ENCODE measurements around the gene ORM1.

Gene ORM1

DNA sequence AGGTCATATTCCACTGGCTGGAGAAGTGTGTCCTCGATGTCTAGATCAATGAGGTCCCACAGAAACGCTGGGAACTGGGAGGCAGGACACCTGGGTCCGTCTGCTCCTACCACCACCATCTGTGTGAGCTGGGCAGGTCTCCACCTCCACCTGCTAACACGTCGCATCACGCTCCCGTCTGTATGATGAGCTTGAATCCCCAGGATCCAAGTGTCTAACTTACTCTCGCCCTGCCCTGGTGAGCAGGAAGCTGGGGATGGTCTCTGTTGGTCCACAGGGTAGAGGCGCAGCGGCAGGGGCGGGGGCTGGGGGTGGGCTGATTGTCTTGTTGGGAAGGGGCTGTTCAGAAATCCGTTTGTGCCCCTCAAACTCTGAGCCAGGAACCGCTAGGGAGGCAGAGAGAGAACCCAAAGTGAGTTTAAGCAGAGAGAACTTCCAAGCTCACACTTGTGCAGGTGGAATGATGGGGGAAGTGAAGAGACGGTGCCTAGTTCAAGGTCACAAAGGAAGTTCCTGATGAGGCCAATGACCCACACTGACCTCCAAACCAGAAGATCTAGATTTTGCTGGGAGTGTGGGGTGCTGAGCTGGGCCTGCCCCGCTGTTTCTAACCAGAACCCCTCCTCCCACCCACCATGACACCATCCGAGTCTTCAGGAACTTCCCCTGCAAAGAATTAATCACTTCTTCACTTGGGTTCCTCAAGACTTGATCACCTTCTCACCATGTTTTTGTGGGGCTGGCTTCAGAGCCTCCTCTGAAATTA lies 27.9 kb downstream of the ORM1 start:
- in situ Hi-C loops (cut with HindIII; ENCODE audit: low sequenced_read_pairs), result no loop called here
- DNase-seq (ENCODE audit: low read depth, low spot score), result no peak
- H3K4me3 ChIP-seq (ENCODE audit: low read depth, low read length), result no peak overlapping the region
- TF ChIP-seq, protein P1, sequence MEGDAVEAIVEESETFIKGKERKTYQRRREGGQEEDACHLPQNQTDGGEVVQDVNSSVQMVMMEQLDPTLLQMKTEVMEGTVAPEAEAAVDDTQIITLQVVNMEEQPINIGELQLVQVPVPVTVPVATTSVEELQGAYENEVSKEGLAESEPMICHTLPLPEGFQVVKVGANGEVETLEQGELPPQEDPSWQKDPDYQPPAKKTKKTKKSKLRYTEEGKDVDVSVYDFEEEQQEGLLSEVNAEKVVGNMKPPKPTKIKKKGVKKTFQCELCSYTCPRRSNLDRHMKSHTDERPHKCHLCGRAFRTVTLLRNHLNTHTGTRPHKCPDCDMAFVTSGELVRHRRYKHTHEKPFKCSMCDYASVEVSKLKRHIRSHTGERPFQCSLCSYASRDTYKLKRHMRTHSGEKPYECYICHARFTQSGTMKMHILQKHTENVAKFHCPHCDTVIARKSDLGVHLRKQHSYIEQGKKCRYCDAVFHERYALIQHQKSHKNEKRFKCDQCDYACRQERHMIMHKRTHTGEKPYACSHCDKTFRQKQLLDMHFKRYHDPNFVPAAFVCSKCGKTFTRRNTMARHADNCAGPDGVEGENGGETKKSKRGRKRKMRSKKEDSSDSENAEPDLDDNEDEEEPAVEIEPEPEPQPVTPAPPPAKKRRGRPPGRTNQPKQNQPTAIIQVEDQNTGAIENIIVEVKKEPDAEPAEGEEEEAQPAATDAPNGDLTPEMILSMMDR (IDR thresholded peaks at IDR 0.05; ENCODE audit: low read depth, low read length), result no peak

DNA sequence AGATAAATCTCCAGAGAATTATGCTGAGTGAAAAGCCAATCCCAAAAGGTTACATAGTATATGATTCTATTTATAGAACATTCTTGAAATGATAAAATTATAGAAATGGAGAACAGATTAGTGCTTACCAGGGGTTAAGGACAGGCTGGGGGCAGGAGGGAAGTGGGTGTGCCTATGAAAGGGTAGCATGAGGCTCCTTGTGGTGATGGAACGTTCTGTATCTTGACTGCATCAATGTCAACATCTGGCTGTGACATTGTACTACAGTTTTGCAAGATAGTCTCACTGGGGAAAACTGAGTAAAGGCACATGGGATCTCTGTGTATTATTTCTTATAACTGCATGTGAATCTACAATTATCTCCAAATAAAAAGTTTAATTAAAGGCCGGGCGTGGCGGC lies 29.0 kb downstream of the ORM1 start:
- in situ Hi-C loops (cut with HindIII; ENCODE audit: low sequenced_read_pairs), result no loop called here
- no peak for DNase-seq (ENCODE audit: low read depth, low spot score)
- no peak overlapping the region for H3K4me3 ChIP-seq (ENCODE audit: low read depth, low read length)
- TF ChIP-seq, protein P1 (IDR thresholded peaks at IDR 0.05; ENCODE audit: low read depth, low read length), result no peak

DNA sequence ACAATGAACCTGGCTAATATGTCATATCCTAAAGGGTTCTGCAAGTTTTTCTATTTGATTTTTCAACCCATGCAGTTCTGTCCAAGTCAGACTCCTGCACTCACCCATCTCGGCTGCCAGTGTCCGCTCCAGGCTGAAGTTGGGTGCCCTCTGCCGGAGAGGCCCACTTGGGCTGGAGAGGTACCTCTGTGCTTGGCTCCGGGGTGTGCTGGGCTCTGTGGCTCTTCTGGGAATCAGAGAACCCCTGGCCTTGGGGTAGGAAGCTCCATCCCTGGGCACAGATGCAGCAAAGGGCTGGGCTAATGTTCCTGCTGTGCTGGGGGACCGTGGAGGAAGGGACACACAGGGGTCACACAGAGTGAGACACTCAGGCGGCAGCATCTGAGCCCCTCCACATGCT lies 32.9 kb downstream of the ORM1 start:
- TF ChIP-seq, protein P1 (IDR thresholded peaks at IDR 0.05; ENCODE audit: low read depth, low read length), result no peak
- DNase-seq (ENCODE audit: low read depth, low spot score), result no peak
- no peak overlapping the region for H3K4me3 ChIP-seq (ENCODE audit: low read depth, low read length)
- in situ Hi-C loops (cut with HindIII; ENCODE audit: low sequenced_read_pairs), result no loop called here

DNA sequence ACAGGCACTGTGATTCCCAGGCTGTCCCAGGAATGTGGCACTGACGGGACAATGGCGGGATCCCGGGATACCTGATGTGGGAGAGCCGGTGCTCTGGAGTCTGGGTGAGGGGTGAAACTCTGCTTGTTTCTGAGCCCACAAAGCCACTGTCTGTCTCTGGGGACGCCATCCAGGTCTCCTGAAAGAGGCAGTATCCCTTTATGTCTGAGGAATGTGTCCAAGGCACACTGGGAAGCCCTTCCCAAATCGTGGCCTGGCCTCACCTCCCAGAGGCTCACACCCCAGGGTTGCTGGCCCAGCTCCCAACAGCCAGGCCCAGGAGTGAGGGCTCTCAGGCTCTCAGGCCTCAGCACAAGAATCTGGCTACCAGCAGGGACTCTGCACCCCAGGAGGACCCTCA lies 33.9 kb downstream of the ORM1 start:
- TF ChIP-seq, protein P1 (IDR thresholded peaks at IDR 0.05; ENCODE audit: low read depth, low read length), result no peak
- in situ Hi-C loops (cut with HindIII; ENCODE audit: low sequenced_read_pairs), result no loop called here
- no peak overlapping the region for H3K4me3 ChIP-seq (ENCODE audit: low read depth, low read length)
- no peak for DNase-seq (ENCODE audit: low read depth, low spot score)

DNA sequence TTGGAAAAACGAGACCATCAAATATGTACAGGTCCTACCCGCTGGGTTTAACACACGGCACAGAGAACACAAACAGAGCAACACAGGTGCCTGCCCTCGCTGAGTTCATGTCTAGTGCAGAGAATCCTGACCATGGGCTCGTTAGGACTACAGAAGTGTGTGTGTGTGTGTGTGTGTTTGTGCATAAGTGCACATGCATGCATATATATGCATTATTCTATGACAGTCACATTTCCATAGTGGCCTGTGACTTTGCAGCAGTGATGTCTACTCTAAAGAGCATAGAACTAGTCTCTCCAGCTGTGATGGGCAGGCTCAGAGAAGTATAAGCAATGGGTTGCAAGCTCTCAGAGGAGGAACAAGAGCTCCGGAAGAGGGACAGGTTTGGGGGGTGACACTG lies 34.5 kb downstream of the ORM1 start:
- H3K4me3 ChIP-seq (ENCODE audit: low read depth, low read length), result no peak overlapping the region
- TF ChIP-seq, protein P1 (IDR thresholded peaks at IDR 0.05; ENCODE audit: low read depth, low read length), result no peak
- in situ Hi-C loops (cut with HindIII; ENCODE audit: low sequenced_read_pairs), result no loop called here
- DNase-seq (ENCODE audit: low read depth, low spot score), result no peak

DNA sequence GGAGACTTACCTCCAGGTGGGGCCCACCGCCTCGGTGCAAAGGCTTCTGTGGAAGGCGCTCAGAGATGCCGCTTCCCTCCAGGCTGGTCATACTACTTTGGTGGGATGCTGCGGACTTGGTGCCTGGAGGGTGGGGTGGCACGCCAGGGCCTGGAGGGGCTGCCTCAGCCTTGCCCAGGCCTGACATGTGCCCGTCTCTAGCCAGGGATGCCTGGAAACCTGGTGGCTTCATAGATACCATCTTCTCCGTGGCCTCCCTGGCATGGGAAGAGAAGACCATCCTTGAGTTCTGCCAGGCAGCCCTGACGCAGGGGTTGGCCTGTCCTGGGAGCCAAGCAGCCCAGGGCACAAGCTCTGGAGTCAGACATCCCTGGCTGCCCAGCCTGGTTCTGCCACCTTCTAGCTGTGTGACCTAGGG lies 35.0 kb downstream of the ORM1 start:
- TF ChIP-seq, protein P1 (IDR thresholded peaks at IDR 0.05; ENCODE audit: low read depth, low read length), result no peak
- H3K4me3 ChIP-seq (ENCODE audit: low read depth, low read length), result no peak overlapping the region
- in situ Hi-C loops (cut with HindIII; ENCODE audit: low sequenced_read_pairs), result no loop called here
- no peak for DNase-seq (ENCODE audit: low read depth, low spot score)
